ENCODE measurements around the gene IFT52. TPM values are rescaled to one million over a fixed set of nuclear protein-coding genes. Genes with fewer than 3 reads are reported as not detected.
"Not testable (repeated sequence)": the region's sequence is repeated elsewhere in the genome, so short reads cannot be mapped to it uniquely, and the experiment has no call there.

Gene IFT52
- total and polyA plus RNA-seq, 4 experiments from 2014 or later, result 13.3 to 30.6 (median 22.8) TPM

GRCh38 chr20:43579861-43580793 is 10.6 kb upstream of the IFT52 start:
- H3K4me1 Mint-ChIP-seq, result no peaks in the 10 kb centered on the region
- no peaks in the 10 kb centered on the region for H3K36me3 Mint-ChIP-seq
- no peak overlapping the region for H3K4me3 ChIP-seq (ENCODE audit: low read length in 2 of 2)
- no peak overlapping the region for H3K4me3 Mint-ChIP-seq
- no peaks in the 10 kb centered on the region for H3K4me1 ChIP-seq (ENCODE audit: insufficient read depth, low read length)
- no peaks in the 10 kb centered on the region for H3K9me3 ChIP-seq (ENCODE audit: control insufficient read depth in 1 of 2, low read length in 2 of 2)
- no peak overlapping the region for H3K27ac ChIP-seq (ENCODE audit: low read depth, low read length)
- no peak for DNase-seq
- no peaks in the 10 kb centered on the region for H3K36me3 ChIP-seq (ENCODE audit: insufficient read depth, low read length)
- intact Hi-C loops (cut with micrococcal nuclease), result no loop called here
- H3K9me3 Mint-ChIP-seq, result no peaks in the 10 kb centered on the region
- ChIA-PET POLR2A (ENCODE audit: partially characterized antibody) (no interaction called here), CTCF (ENCODE audit: partially characterized antibody) (no interaction called here)
- H3K27ac Mint-ChIP-seq, result peak overlapping the region in 2 of 7 donors; percentile 23 to 24
- H3K27me3 Mint-ChIP-seq, result no peaks in the 10 kb centered on the region
- H3K27me3 ChIP-seq (ENCODE audit: insufficient read depth, low read length), result no peaks in the 10 kb centered on the region

DNA sequence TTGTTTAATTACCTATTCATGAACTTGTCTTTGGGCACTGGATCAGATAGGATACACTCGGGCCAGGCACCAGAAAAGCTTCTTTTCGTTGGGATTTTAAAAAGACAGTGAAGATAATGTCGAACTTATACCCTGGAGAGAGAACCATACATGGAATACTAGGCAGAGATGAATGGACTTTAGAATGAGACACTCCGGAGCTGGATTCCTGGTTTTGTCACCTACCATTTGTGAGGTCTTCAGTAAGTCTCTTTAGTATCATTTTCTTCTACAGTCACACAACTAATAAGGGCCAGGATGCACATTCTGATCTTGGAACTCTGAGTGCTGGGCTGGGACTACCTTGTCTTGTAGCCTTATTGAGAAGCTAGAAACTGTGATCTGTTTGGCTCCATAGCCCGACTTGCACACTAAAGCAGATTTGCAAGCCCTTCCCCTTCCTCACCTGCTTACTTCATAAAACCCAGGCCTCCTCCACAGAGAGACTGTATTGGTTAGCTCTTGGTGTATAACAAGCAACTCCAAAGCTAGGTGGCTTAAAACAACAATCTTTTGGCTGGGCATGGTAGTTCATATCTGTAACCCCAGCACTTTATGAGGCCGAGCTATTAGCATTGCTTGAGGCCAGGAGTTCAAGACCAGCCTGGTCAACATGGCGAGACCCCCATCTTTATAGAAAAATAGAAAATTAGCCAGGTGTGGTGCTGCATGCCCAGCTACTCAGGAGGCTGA is 7.4 kb upstream of the IFT52 start:
- intact Hi-C loops (cut with micrococcal nuclease), result no loop called here
- no peak overlapping the region for H3K27ac ChIP-seq (ENCODE audit: low read depth, low read length)
- no peaks in the 10 kb centered on the region for H3K9me3 ChIP-seq (ENCODE audit: control insufficient read depth in 1 of 2, low read length in 2 of 2)
- no peaks in the 10 kb centered on the region for H3K4me1 Mint-ChIP-seq
- ChIA-PET POLR2A (ENCODE audit: partially characterized antibody) (interaction anchor here (1.5 kb wide), 1 partner anchor 125 kb away, joined by 3 read pairs; no protein-coding TSS in a partner anchor), CTCF (ENCODE audit: partially characterized antibody) (no interaction called here)
- no peaks in the 10 kb centered on the region for H3K4me1 ChIP-seq (ENCODE audit: insufficient read depth, low read length)
- no peaks in the 10 kb centered on the region for H3K36me3 ChIP-seq (ENCODE audit: insufficient read depth, low read length)
- H3K4me3 ChIP-seq (ENCODE audit: low read length in 2 of 2), result no peak overlapping the region
- H3K27ac Mint-ChIP-seq, result peak overlapping the region in 1 of 7 donors; percentile 36
- DNase-seq, result no peak
- no peak overlapping the region for H3K4me3 Mint-ChIP-seq
- H3K27me3 Mint-ChIP-seq, result peaks cover 2 to 6% of the 10 kb centered on the region in 2 donors
- H3K36me3 Mint-ChIP-seq, result no peaks in the 10 kb centered on the region
- H3K27me3 ChIP-seq (ENCODE audit: insufficient read depth, low read length), result no peaks in the 10 kb centered on the region
- H3K9me3 Mint-ChIP-seq, result no peaks in the 10 kb centered on the region

DNA sequence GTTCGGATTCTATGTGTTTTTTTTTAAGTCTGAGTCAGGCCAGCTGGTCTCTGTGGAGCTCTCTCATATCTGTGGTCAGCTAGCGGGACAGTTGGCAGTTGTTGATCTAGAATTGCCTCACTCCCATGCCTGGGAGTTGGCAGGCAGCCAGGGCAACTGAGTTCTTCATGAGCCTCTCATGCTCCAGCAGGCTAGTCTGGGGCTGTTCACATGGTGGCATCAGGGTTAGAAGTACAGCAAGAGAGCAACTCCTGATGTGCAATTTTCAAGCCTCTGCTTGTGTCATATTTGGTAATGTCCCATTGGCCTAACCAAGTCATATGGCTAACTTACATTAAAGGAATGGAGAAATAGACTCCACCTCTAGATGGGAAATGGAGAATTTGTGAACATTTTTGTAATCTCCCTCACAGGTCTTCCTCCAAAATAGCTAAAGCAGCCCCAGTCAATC is 6.7 kb upstream of the IFT52 start:
- H3K27me3 Mint-ChIP-seq, result peaks cover 2 to 6% of the 10 kb centered on the region in 2 donors
- no peaks in the 10 kb centered on the region for H3K4me1 Mint-ChIP-seq
- CTCF ChIA-PET (ENCODE audit: partially characterized antibody), result no interaction called here
- no peak overlapping the region for H3K4me3 ChIP-seq (ENCODE audit: low read length in 2 of 2)
- no peaks in the 10 kb centered on the region for H3K36me3 Mint-ChIP-seq
- H3K9me3 ChIP-seq (ENCODE audit: control insufficient read depth in 1 of 2, low read length in 2 of 2), result no peaks in the 10 kb centered on the region
- no peak overlapping the region for H3K27ac ChIP-seq (ENCODE audit: low read depth, low read length)
- H3K27me3 ChIP-seq (ENCODE audit: insufficient read depth, low read length), result no peaks in the 10 kb centered on the region
- no peak overlapping the region for H3K27ac Mint-ChIP-seq
- no peak for DNase-seq
- no peak overlapping the region for H3K4me3 Mint-ChIP-seq
- intact Hi-C loops (cut with micrococcal nuclease), result no loop called here
- no peaks in the 10 kb centered on the region for H3K4me1 ChIP-seq (ENCODE audit: insufficient read depth, low read length)
- no peaks in the 10 kb centered on the region for H3K9me3 Mint-ChIP-seq
- H3K36me3 ChIP-seq (ENCODE audit: insufficient read depth, low read length), result no peaks in the 10 kb centered on the region
- POLR2A ChIA-PET (ENCODE audit: partially characterized antibody), result interaction anchor here (1.5 kb wide), 1 partner anchor 126 kb away, joined by 3 read pairs; no protein-coding TSS in a partner anchor

- no peak overlapping the region for H3K27ac ChIP-seq (ENCODE audit: low read depth, low read length)
- ChIA-PET CTCF (ENCODE audit: partially characterized antibody) (interaction anchor here (1.8 kb wide), 1 partner anchor 46 kb away, joined by 5 read pairs; no protein-coding TSS in a partner anchor), POLR2A (ENCODE audit: partially characterized antibody) (interaction anchor here (1.5 kb wide), 1 partner anchor 126 kb away, joined by 3 read pairs; no protein-coding TSS in a partner anchor)
- Mint-ChIP-seq H3K36me3 (no peaks in the 10 kb centered on the region), H3K4me3 (no peak overlapping the region), H3K9me3 (no peaks in the 10 kb centered on the region), H3K27me3 (peaks cover 2 to 6% of the 10 kb centered on the region in 2 donors), H3K4me1 (peaks cover 0 to 2% (median 0%) of the 10 kb centered on the region in 4 donors), H3K27ac (no peak overlapping the region)
- no peaks in the 10 kb centered on the region for H3K36me3 ChIP-seq (ENCODE audit: insufficient read depth, low read length)
- no peak overlapping the region for H3K4me3 ChIP-seq (ENCODE audit: low read length in 2 of 2)
- intact Hi-C loops (cut with micrococcal nuclease), result no loop called here
- DNase-seq, result no peak
- no peaks in the 10 kb centered on the region for H3K27me3 ChIP-seq (ENCODE audit: insufficient read depth, low read length)
- H3K9me3 ChIP-seq (ENCODE audit: control insufficient read depth in 1 of 2, low read length in 2 of 2), result no peaks in the 10 kb centered on the region
- peaks cover 1% of the 10 kb centered on the region for H3K4me1 ChIP-seq (ENCODE audit: insufficient read depth, low read length)
Measured at GRCh38 chr20:43584448-43585136, 6.1 kb upstream of the IFT52 start.

DNA sequence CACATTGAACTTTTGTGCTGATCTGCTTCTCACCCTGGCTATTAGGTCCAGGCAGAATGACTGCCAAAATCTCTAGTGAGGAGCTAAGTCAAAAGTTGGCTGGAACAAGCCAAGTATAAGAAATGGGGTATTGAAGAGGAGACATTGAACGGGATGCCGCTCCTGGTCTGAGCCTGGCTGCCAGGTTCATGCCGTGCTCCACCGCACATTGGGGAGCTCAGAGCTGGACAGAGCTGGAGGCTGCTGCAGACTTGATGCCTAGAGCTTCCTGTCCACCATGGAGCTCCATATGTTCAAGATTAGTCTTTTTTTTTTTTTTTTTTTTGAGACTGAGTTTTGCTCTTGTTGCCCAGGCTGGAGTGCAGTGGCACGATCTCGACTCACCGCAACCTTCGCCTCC is 4.1 kb upstream of the IFT52 start:
- H3K4me3 Mint-ChIP-seq, result no peak overlapping the region
- H3K27ac Mint-ChIP-seq, result peak overlapping the region in 1 of 7 donors; percentile 72
- Histone ChIP-seq H3K9me3 (ENCODE audit: control insufficient read depth in 1 of 2, low read length in 2 of 2) (no peaks in the 10 kb centered on the region), H3K27me3 (ENCODE audit: insufficient read depth, low read length) (no peaks in the 10 kb centered on the region), H3K4me3 (ENCODE audit: low read length in 2 of 2) (no peak overlapping the region), H3K27ac (ENCODE audit: low read depth, low read length) (no peak overlapping the region), H3K36me3 (ENCODE audit: insufficient read depth, low read length) (no peaks in the 10 kb centered on the region), H3K4me1 (ENCODE audit: insufficient read depth, low read length) (peaks cover 16% of the 10 kb centered on the region)
- CTCF ChIA-PET (ENCODE audit: partially characterized antibody), result interaction anchor here (0.6 to 1.8 kb wide), 2 partner anchors 26 to 48 kb away, joined by 3 to 5 read pairs; no protein-coding TSS in a partner anchor
- peaks cover 2 to 6% of the 10 kb centered on the region in 2 donors for H3K27me3 Mint-ChIP-seq
- H3K4me1 Mint-ChIP-seq, result peaks cover 7 to 21% (median 14%) of the 10 kb centered on the region in 4 donors
- no peak for DNase-seq
- H3K9me3 Mint-ChIP-seq, result no peaks in the 10 kb centered on the region
- POLR2A ChIA-PET (ENCODE audit: partially characterized antibody), result no interaction called here
- intact Hi-C loops (cut with micrococcal nuclease), result no loop called here
- H3K36me3 Mint-ChIP-seq, result peaks cover 0 to 8% of the 10 kb centered on the region in 2 donors

GRCh38 chr20:43588526-43588925 is 2.2 kb upstream of the IFT52 start:
- H3K27me3 Mint-ChIP-seq; intact Hi-C loops (cut with micrococcal nuclease); CTCF ChIA-PET (ENCODE audit: partially characterized antibody); DNase-seq; H3K27ac Mint-ChIP-seq; H3K9me3 ChIP-seq (ENCODE audit: control insufficient read depth in 1 of 2, low read length in 2 of 2); H3K36me3 ChIP-seq (ENCODE audit: insufficient read depth, low read length); POLR2A ChIA-PET (ENCODE audit: partially characterized antibody); H3K27ac ChIP-seq (ENCODE audit: low read depth, low read length); H3K9me3 Mint-ChIP-seq; H3K27me3 ChIP-seq (ENCODE audit: insufficient read depth, low read length); H3K36me3 Mint-ChIP-seq; H3K4me3 ChIP-seq (ENCODE audit: low read length in 2 of 2): not testable (repeated sequence)
- Mint-ChIP-seq H3K4me1 (peaks cover 7 to 22% (median 15%) of the 10 kb centered on the region in 4 donors), H3K4me3 (peak overlapping the region in 1 of 8 donors; percentile 58)
- peaks cover 18% of the 10 kb centered on the region for H3K4me1 ChIP-seq (ENCODE audit: insufficient read depth, low read length)

Data from CD4-positive, alpha-beta memory T cell (primary cell).